H1 (cell line): ENCODE results near the gene TMEM35B. TPM values are rescaled to one million over a fixed set of nuclear protein-coding genes. Genes with fewer than 3 reads are reported as not detected.

ENCODE experiments used
- CHD1 ChIP-seq: IDR thresholded peaks from 2 replicates; pipeline ENCODE4 v1.6.1; 2012; ENCODE audit warnings: low read depth, low read length, improper control_type of control experiment
- CHD7 ChIP-seq: fragments of 300-600 bp; sonication (generic); IDR thresholded peaks from 2 replicates; pipeline ENCODE4 v1.7.1; 2012; ENCODE audit warnings: low read length, moderate library complexity, mild to moderate bottlenecking, inconsistent platforms; ENCODE audit not compliant: insufficient replicate concordance
- EGR1 ChIP-seq: IDR thresholded peaks from 2 replicates; pipeline ENCODE4 v1.6.1; 2011; ENCODE audit warnings: low read depth, low read length, borderline replicate concordance
- HDAC6 ChIP-seq: IDR thresholded peaks from one replicate; pipeline ENCODE4 v1.7.1; 2012; ENCODE audit warnings: low read depth, mild to moderate bottlenecking, inconsistent platforms, low read length, moderate library complexity
- MAFK ChIP-seq: IDR thresholded peaks from 2 replicates; pipeline ENCODE4 v1.6.1; 2012; ENCODE audit warnings: low read depth, mild to moderate bottlenecking, improper control_type of control experiment, low read length
- MAX ChIP-seq: IDR thresholded peaks from 2 replicates; pipeline ENCODE4 v1.6.1; 2012; ENCODE audit warnings: inconsistent platforms
- TAF1 ChIP-seq: IDR thresholded peaks from 2 replicates; pipeline ENCODE4 v1.6.1; 2011; ENCODE audit warnings: mild to moderate bottlenecking, low read depth, low read length
- YY1 ChIP-seq: IDR thresholded peaks from 2 replicates; pipeline ENCODE4 v1.6.1; 2011; ENCODE audit warnings: low read depth, mild to moderate bottlenecking, low read length
- ZNF274 ChIP-seq: IDR thresholded peaks from 2 replicates; pipeline ENCODE4 v1.7.0; 2012; ENCODE audit warnings: low read length, borderline replicate concordance; ENCODE audit errors: extremely low read depth
- polyA plus RNA-seq, 7 experiments: library from polyadenylated mRNA; depleted of rRNA in 3 of 7; stranded (reverse) in 5 of 7; unstranded in 2 of 7; fragments of >200 nt in 5 of 7; fragments of 200-250 nt in 2 of 7; gene quantifications; 1 replicate in 5 of 7; 2 replicates in 1 of 7; 4 replicates in 1 of 7; pipeline versions ENCODE4 v1.2.1 to v1.2.3, GENCODE V29; 2011 to 2013; ENCODE audit warnings: missing spikeins in 2 of 7, mixed read lengths in 2 of 7
- total RNA-seq: library from RNA; stranded (reverse); fragmentation: NEBNext Ultra II Directional; extraction: Animal tissue kit (Norgen Biotek cat#: 25700); gene quantifications from 2 replicates; pipeline ENCODE4 v1.2.1, GENCODE V29; 2021

The TMEM35B gene
- total and polyA plus RNA-seq, 2 of the 8 experiments (the other 6 are each of a cell fraction or from before 2014, with no cell fraction given), result 10.2 to 31.1 TPM

GRCh38 chr1:34984793-34985608 lies at the start of gene TMEM35B (continued):
- TF ChIP-seq ZNF274 (no peak), CHD1 (no peak), MAFK (no peak), TAF1 (peak; percentile 47; the same call in 1 of the 2 replicates), CHD7 (no peak), HDAC6 (no peak), EGR1 (0 out of 2 replicates have a peak, but pooled peaks have one; percentile 24), MAX (peak; percentile 40; the same call in 1 of the 2 replicates), YY1 (no peak)
